ENCODE measurements around the gene RMND5B.

GRCh38 chr5:178143901-178144300 lies 13.1 kb downstream of the RMND5B start:
- no peak for TF ChIP-seq REST (IDR thresholded peaks at IDR 0.05; ENCODE audit: insufficient read depth in 1 of 2, low read depth in 2 of 2, low read length in 2 of 2)
- TF ChIP-seq POLR2AphosphoS5 (IDR thresholded peaks at IDR 0.05; ENCODE audit: low read depth, low read length) = no peak
- TF ChIP-seq SIN3A (IDR thresholded peaks at IDR 0.05; ENCODE audit: borderline replicate concordance, insufficient read depth, low read length) = no peak
- no peak for TF ChIP-seq TAF1 (IDR thresholded peaks at IDR 0.05; ENCODE audit: borderline replicate concordance, insufficient read depth, low read length)
- no peak for TF ChIP-seq FOXP2 (optimal IDR thresholded peaks at IDR 0.05; ENCODE audit: borderline replicate concordance, extremely low read depth, extremely low read length, insufficient read depth)
